ENCODE measurements around the gene ZNF14. TPM values are rescaled to one million over a fixed set of nuclear protein-coding genes. Genes with fewer than 3 reads are reported as not detected.

ZNF14 gene
- total and polyA plus RNA-seq, 9 of the 15 experiments (the other 6 are each of a cell fraction or from before 2014, with no cell fraction given), result 1.9 to 7.0 (median 4.0) TPM

- TF ChIP-seq DLX4 (CRISPR knock-in tag; IDR thresholded peaks at IDR 0.05) (no peak), TEAD2 (tag; IDR thresholded peaks at IDR 0.05) (no peak), ZNF263 (CRISPR knock-in tag; IDR thresholded peaks at IDR 0.05; ENCODE audit: borderline replicate concordance) (no peak), ILK (tag; IDR thresholded peaks at IDR 0.05; ENCODE audit: borderline replicate concordance, low read depth) (no peak), KDM2B (CRISPR knock-in tag; IDR thresholded peaks at IDR 0.05) (no peak), BRF2 (IDR thresholded peaks at IDR 0.05; ENCODE audit: borderline replicate concordance, insufficient read depth, insufficient read length) (no peak), ATF7 (IDR thresholded peaks at IDR 0.05) (peak; percentile 60), HMG20A (CRISPR knock-in tag; conservative IDR thresholded peaks at IDR 0.05) (no peak), NCOR1 (IDR thresholded peaks at IDR 0.05) (no peak), BCL6 (CRISPR knock-in tag; IDR thresholded peaks at IDR 0.05) (peak; percentile 72; the same call in 1 of the 2 replicates), TSC22D4 (tag; IDR thresholded peaks at IDR 0.05) (no peak), TFE3 (CRISPR knock-in tag; IDR thresholded peaks at IDR 0.05) (no peak), ZNF12 (CRISPR knock-in tag; IDR thresholded peaks at IDR 0.05) (0 out of 2 replicates have a peak, but pooled peaks have one; percentile 60), DDX20 (tag; IDR thresholded peaks at IDR 0.05; ENCODE audit: low read depth) (no peak), TFAP4 (CRISPR knock-in tag; IDR thresholded peaks at IDR 0.05; ENCODE audit: borderline replicate concordance) (peak; percentile 45; the same call in 1 of the 2 replicates), E2F4 (CRISPR knock-in tag; IDR thresholded peaks at IDR 0.05; ENCODE audit: low read depth) (no peak), ZNF586 (CRISPR knock-in tag; conservative IDR thresholded peaks at IDR 0.05) (no peak), HMBOX1 (IDR thresholded peaks at IDR 0.05) (no peak), ZNF395 (CRISPR knock-in tag; IDR thresholded peaks at IDR 0.05) (peak; percentile 86)
These were observed 69.4 kb downstream of the ZNF14 start, which contains the start of gene ATP13A1 (continued) for GRCh38 chr19:19663256-19664120.

Data from K562 (cell line).